ENCODE measurements around the gene SLC39A8. TPM values are rescaled to one million over a fixed set of nuclear protein-coding genes. Genes with fewer than 3 reads are reported as not detected.

Gene SLC39A8
- total RNA-seq, 1 experiment from 2014 or later, result 15.5 TPM

DNA sequence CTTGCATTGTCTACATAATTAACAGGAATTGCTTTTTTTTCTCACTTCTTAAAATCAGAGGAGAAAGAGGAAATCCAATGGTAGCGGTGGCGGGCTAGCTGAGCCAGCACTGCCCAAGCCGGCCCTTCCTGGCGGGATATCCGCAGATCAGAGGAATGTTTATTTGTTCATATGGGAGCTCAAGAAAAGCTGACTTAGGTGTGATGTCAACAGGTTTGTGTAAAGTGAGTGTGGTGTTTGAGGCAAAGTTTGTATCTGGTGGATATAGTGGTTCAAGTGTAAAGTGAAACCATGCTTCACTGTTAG is 466 bp upstream of the SLC39A8 start:
- POLR2A ChIA-PET, result no interaction called here
- BruUV-seq (replicated peaks), result no TSS peak
- Mint-ChIP-seq H3K27me3 (ENCODE audit: insufficient read depth, unreplicated experiment) (peaks cover 7% of the 10 kb centered on the region), H3K4me1 (ENCODE audit: low read depth, unreplicated experiment) (peaks cover 5% of the 10 kb centered on the region), H3K9me3 (ENCODE audit: unreplicated experiment) (no peaks in the 10 kb centered on the region), H3K4me3 (ENCODE audit: unreplicated experiment) (peak overlapping the region; percentile 81), H3K36me3 (ENCODE audit: insufficient read depth, unreplicated experiment) (no peaks in the 10 kb centered on the region), H3K27ac (ENCODE audit: unreplicated experiment) (no peak overlapping the region)
- Histone ChIP-seq H3K4me3 (ENCODE audit: low read depth, low read length) (peak overlapping the region; percentile 42), H3K9me3 (no peaks in the 10 kb centered on the region), H3K4me1 (peaks cover 13% of the 10 kb centered on the region; the same call in 1 of the 2 replicates), H3K36me3 (ENCODE audit: control insufficient read depth, insufficient read depth, low read length) (no peaks in the 10 kb centered on the region), H3K27me3 (replicated peaks; ENCODE audit: control insufficient read depth, insufficient read depth, low read length) (no peaks in the 10 kb centered on the region; the same call in 1 of the 2 replicates)
- no peak for DNase-seq
- intact Hi-C loops (cut with micrococcal nuclease; ENCODE audit: unreplicated experiment), result loop anchor here (1.0 to 10.0 kb wide), 6 partner anchors 37 to 749 kb away; partner anchors contain the start of genes BDH2, NFKB1 and SLC9B1
- TF ChIP-seq, protein P1, sequence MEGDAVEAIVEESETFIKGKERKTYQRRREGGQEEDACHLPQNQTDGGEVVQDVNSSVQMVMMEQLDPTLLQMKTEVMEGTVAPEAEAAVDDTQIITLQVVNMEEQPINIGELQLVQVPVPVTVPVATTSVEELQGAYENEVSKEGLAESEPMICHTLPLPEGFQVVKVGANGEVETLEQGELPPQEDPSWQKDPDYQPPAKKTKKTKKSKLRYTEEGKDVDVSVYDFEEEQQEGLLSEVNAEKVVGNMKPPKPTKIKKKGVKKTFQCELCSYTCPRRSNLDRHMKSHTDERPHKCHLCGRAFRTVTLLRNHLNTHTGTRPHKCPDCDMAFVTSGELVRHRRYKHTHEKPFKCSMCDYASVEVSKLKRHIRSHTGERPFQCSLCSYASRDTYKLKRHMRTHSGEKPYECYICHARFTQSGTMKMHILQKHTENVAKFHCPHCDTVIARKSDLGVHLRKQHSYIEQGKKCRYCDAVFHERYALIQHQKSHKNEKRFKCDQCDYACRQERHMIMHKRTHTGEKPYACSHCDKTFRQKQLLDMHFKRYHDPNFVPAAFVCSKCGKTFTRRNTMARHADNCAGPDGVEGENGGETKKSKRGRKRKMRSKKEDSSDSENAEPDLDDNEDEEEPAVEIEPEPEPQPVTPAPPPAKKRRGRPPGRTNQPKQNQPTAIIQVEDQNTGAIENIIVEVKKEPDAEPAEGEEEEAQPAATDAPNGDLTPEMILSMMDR (IDR thresholded peaks at IDR 0.05; ENCODE audit: insufficient read depth in 1 of 2, low read depth in 1 of 2, low read length in 1 of 2, severe bottlenecking in 1 of 2, unreplicated experiment in 1 of 2), result no peak
- CTCF ChIA-PET, result interaction anchor here (0.6 to 2.3 kb wide), 3 partner anchors 11 to 85 kb away, joined by 3 to 13 read pairs (median 3); no protein-coding TSS in a partner anchor

DNA sequence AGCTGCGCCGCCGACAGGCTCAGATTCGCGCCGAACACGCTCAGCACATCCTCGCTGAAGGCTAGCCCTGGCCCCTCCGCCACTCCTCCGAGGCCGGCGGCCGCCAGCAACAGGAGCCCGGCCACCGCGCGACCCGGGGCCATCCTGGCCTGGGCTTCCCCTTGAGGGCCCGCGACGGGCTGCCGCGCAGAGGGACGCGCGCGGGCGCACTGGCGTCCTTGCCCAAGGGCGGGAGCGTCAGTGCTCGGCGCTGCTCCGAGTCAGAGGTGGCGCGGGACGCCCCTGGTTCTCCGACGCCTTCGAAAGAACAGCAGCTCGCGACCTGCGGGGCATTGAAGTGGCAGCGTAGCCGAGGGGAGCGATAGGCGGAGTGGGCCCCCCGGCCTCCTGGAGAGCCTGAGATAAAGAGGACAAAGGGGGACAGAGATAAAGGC is 745 bp downstream of the SLC39A8 start:
- Mint-ChIP-seq H3K36me3 (ENCODE audit: insufficient read depth, unreplicated experiment) (peaks cover 4% of the 10 kb centered on the region), H3K27me3 (ENCODE audit: insufficient read depth, unreplicated experiment) (peaks cover 5% of the 10 kb centered on the region), H3K9me3 (ENCODE audit: unreplicated experiment) (no peaks in the 10 kb centered on the region), H3K4me1 (ENCODE audit: low read depth, unreplicated experiment) (peaks cover 9% of the 10 kb centered on the region), H3K27ac (ENCODE audit: unreplicated experiment) (peak overlapping the region; percentile 45), H3K4me3 (ENCODE audit: unreplicated experiment) (peak overlapping the region; percentile 81)
- DNase-seq, result peak; percentile 60 to 70
- Histone ChIP-seq H3K9me3 (no peaks in the 10 kb centered on the region), H3K4me3 (ENCODE audit: low read depth, low read length) (peak overlapping the region; percentile 42), H3K27me3 (replicated peaks; ENCODE audit: control insufficient read depth, insufficient read depth, low read length) (no peaks in the 10 kb centered on the region; the same call in 1 of the 2 replicates), H3K36me3 (ENCODE audit: control insufficient read depth, insufficient read depth, low read length) (no peaks in the 10 kb centered on the region), H3K4me1 (peaks cover 22% of the 10 kb centered on the region; the same call in 1 of the 2 replicates)
- POLR2A ChIA-PET, result interaction anchor here (0.5 kb wide), 1 partner anchor 15 kb away, joined by 10 read pairs; no protein-coding TSS in a partner anchor
- CTCF ChIA-PET, result interaction anchor here (2.3 kb wide), 1 partner anchor 86 kb away, joined by 13 read pairs; no protein-coding TSS in a partner anchor
- intact Hi-C loops (cut with micrococcal nuclease; ENCODE audit: unreplicated experiment), result loop anchor here (2.0 to 10.0 kb wide), 5 partner anchors 36 to 750 kb away; partner anchors contain the start of genes BDH2, NFKB1 and SLC9B1
- no TSS peak for BruUV-seq (replicated peaks)
- TF ChIP-seq, protein P1 (IDR thresholded peaks at IDR 0.05; ENCODE audit: insufficient read depth in 1 of 2, low read depth in 1 of 2, low read length in 1 of 2, severe bottlenecking in 1 of 2, unreplicated experiment in 1 of 2), result no peak

DNA sequence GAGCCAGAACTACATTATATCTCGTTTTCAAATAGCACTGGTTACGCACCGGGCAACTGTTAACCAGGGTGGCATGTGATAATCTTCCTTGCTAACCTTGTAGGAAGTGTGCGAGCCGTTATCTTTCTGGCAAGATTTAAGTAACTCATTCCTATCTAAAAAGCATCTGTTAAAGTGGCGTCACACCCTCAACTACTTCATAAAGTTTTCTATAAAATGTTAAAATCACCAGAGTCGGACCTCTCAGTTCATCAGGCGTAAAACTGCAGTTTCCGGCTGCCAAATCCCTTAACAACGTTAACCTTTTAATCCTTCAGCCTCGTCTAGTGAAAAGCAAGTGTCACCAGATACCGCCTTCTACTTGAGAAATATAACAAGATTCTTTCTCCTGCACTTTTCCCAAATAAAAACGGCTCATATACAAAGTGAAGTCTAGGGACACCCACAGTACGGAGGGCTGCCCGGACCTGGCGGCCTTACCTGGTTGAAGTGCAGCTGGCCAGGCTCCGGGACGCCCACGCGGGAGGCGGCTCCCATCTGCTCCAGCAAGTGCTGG is 1.2 kb downstream of the SLC39A8 start:
- Mint-ChIP-seq H3K4me3 (ENCODE audit: unreplicated experiment) (peak overlapping the region; percentile 81), H3K36me3 (ENCODE audit: insufficient read depth, unreplicated experiment) (peaks cover 4% of the 10 kb centered on the region), H3K9me3 (ENCODE audit: unreplicated experiment) (no peaks in the 10 kb centered on the region), H3K27me3 (ENCODE audit: insufficient read depth, unreplicated experiment) (peaks cover under 1% of the 10 kb centered on the region), H3K27ac (ENCODE audit: unreplicated experiment) (no peak overlapping the region), H3K4me1 (ENCODE audit: low read depth, unreplicated experiment) (peaks cover 9% of the 10 kb centered on the region)
- intact Hi-C loops (cut with micrococcal nuclease; ENCODE audit: unreplicated experiment), result loop anchor here (2.0 to 10.0 kb wide), 5 partner anchors 35 to 751 kb away; partner anchors contain the start of genes BDH2, NFKB1 and SLC9B1
- H3K9me3 ChIP-seq, result no peaks in the 10 kb centered on the region
- CTCF ChIA-PET, result interaction anchor here (0.5 to 2.3 kb wide), 2 partner anchors 87 to 1149 kb away, joined by 3 to 13 read pairs; no protein-coding TSS in a partner anchor
- POLR2A ChIA-PET, result no interaction called here
- no peak for DNase-seq
- no peaks in the 10 kb centered on the region for H3K27me3 ChIP-seq (replicated peaks; ENCODE audit: control insufficient read depth, insufficient read depth, low read length)
- peaks cover 25% of the 10 kb centered on the region; the same call in 1 of the 2 replicates for H3K4me1 ChIP-seq
- BruUV-seq (replicated peaks), result no TSS peak
- TF ChIP-seq, protein P1 (IDR thresholded peaks at IDR 0.05; ENCODE audit: insufficient read depth in 1 of 2, low read depth in 1 of 2, low read length in 1 of 2, severe bottlenecking in 1 of 2, unreplicated experiment in 1 of 2), result no peak
- peak overlapping the region; percentile 42 for H3K4me3 ChIP-seq (ENCODE audit: low read depth, low read length)
- H3K36me3 ChIP-seq (ENCODE audit: control insufficient read depth, insufficient read depth, low read length), result no peaks in the 10 kb centered on the region

All from Caco-2 (cell line).